Tibial artery (tissue), 4 donors: ENCODE data around the gene P2RY2.
"Not testable (repeated sequence)": the region's sequence is repeated elsewhere in the genome, so short reads cannot be mapped to it uniquely, and the experiment has no call there.

Experiments used
- DNase-seq, 2 donors: peaks; one replicate each; pipeline ENCODE4 v3.0.0-alpha.2; 2019
- H3K27ac ChIP-seq, 2 donors: fragments of 200-600 bp; sonication (generic) in 1 of 2; 1 replicate in 1 of 2; 2 replicates in 1 of 2; pipeline ENCODE4 v1.5.1; 2018 to 2019; ENCODE audit warnings: mild to moderate bottlenecking in 1 of 2
- H3K27me3 ChIP-seq, 2 donors: fragments of 200-600 bp; sonication (generic) in 1 of 2; one replicate each; pipeline versions ENCODE4 v1.5.1 to v1.6.0; 2016 to 2019
- H3K36me3 ChIP-seq, 3 donors: fragments of 200-600 bp; sonication (generic) in 2 of 3; one replicate each; pipeline ENCODE4 v1.5.1; 2016 to 2019; ENCODE audit warnings: mild to moderate bottlenecking in 2 of 3
- H3K4me1 ChIP-seq, 4 donors: fragments of 200-600 bp; sonication (generic) in 2 of 4; 1 replicate in 3 of 4; 2 replicates in 1 of 4; pipeline ENCODE4 v1.5.1; 2016 to 2019
- H3K4me3 ChIP-seq, 2 donors: fragments of 200-600 bp; sonication (generic) in 1 of 2; 1 replicate in 1 of 2; 2 replicates in 1 of 2; pipeline ENCODE4 v1.5.1; 2018 to 2019; ENCODE audit warnings: mild to moderate bottlenecking in 2 of 2
- H3K9me3 ChIP-seq, 3 donors: fragments of 200-600 bp; sonication (generic) in 1 of 3; one replicate each; pipeline ENCODE4 v1.5.1; 2016 to 2019
- CTCF ChIP-seq, 2 experiments: fragments of 200-600 bp in 1 of 2; fragments of 450-650 bp in 1 of 2; IDR thresholded peaks; one replicate each; pipeline ENCODE4 v1.5.1; 2017 to 2019; ENCODE audit warnings: antibody characterized with exemption in 2 of 2, mild to moderate bottlenecking in 1 of 2, moderate library complexity in 1 of 2
- intact Hi-C: fragments of 100-400 bp; cut with DNase I; formaldehyde crosslinking; loops from one replicate; pipeline ENCODE4 v1.15.0; 2023; ENCODE audit warnings: low total_unique reads

Gene P2RY2

GRCh38 chr11:73271936-73272679 is 54.0 kb downstream of the P2RY2 start, which contains the start of gene P2RY6:
Gene P2RY6, plus strand, starts transcription at chr11:73272338. Its CDS starts 24,181 bp downstream, at chr11:73296519.
- intact Hi-C loops: no loop called here
- peak; percentile 42 to 67 for DNase-seq
- no peak within 1 kb of the TSS for H3K4me3 ChIP-seq
- H3K9me3 ChIP-seq: no peaks in the 10 kb centered on the region
- H3K27me3 ChIP-seq: no peaks in the 10 kb centered on the region
- no peak for TF ChIP-seq CTCF (IDR thresholded peaks at IDR 0.05)
- no peak within 1 kb of the TSS for H3K27ac ChIP-seq
- no peaks in the 10 kb centered on the region for H3K36me3 ChIP-seq
- peaks cover 0 to 6% (median 5%) of the 10 kb centered on the region in 4 donors for H3K4me1 ChIP-seq

- intact Hi-C loops: no loop called here
- Histone ChIP-seq H3K27ac (no peak overlapping the region), H3K4me1 (peaks cover 0 to under 1% (median under 1%) of the 10 kb centered on the region in 4 donors), H3K36me3 (no peaks in the 10 kb centered on the region), H3K4me3 (no peak overlapping the region), H3K27me3 (no peaks in the 10 kb centered on the region), H3K9me3 (no peaks in the 10 kb centered on the region)
- TF ChIP-seq CTCF (IDR thresholded peaks at IDR 0.05): no peak
- DNase-seq: no peak
Measured at GRCh38 chr11:73272680-73273038, 54.6 kb downstream of the P2RY2 start.

GRCh38 chr11:73273222-73273895 is 55.3 kb downstream of the P2RY2 start:
- TF ChIP-seq CTCF (IDR thresholded peaks at IDR 0.05): no peak
- no peak overlapping the region for H3K27ac ChIP-seq
- no peaks in the 10 kb centered on the region for H3K36me3 ChIP-seq
- intact Hi-C loops: no loop called here
- H3K9me3 ChIP-seq: no peaks in the 10 kb centered on the region
- no peaks in the 10 kb centered on the region for H3K27me3 ChIP-seq
- H3K4me3 ChIP-seq: no peak overlapping the region
- DNase-seq: peak in 1 of 2 donors; percentile 49
- no peaks in the 10 kb centered on the region for H3K4me1 ChIP-seq

DNA sequence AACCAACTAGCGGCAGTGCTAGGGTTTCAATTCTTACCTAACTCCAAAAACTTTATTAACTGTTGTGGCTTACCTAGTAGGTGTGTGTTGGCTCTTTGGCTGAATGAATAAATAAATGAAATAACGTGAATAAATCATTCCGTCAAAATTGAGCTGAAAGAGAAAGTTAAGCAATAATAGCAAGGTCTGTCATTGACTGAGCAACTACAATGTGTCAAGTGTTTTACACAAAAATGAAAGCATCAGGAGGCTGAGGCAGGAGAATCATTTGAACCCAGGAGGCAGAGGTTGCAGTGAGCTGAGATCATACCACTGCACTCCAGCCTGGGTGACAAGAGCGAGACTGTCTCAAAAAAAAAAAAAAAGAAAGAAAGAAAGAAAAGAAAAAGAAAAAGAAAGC is 56.1 kb downstream of the P2RY2 start:
- H3K27me3 ChIP-seq, H3K36me3 ChIP-seq, H3K4me3 ChIP-seq, intact Hi-C loops, H3K27ac ChIP-seq, DNase-seq, H3K4me1 ChIP-seq, H3K9me3 ChIP-seq: not testable (repeated sequence)

DNA sequence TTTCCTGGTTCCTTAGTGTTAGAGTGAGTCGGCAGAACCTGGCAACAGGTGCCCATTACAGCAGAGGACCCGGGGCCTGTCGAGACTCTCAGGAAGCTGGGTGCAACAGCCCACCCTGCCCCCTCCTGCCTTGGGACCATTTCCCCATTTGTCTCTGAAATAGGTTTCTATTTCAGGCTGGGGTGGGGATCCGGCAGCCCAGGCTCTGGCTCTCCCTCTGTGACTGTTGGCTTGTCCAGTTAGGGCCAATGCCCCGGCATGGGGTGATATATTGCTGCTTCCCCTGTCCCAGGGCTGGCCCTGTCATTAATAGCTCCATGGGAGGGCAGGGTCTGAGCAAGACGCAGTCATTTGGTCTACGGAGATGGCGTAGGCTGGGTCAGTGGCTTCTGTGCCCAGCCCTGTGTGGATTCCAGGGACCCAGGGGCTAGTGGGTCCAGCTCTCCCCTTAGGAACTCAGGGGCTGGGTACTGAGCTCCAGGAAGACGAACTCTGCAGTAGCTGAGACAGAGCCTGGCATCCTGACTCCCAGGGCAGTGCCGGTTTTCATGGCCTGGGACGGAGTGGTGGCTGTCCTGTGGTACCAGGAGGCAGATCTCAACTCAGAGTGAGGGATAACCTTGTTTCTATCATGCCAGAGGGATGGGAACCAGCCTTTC is 56.8 kb downstream of the P2RY2 start:
- Histone ChIP-seq H3K27me3 (no peaks in the 10 kb centered on the region), H3K9me3 (no peaks in the 10 kb centered on the region), H3K4me3 (no peak overlapping the region), H3K4me1 (no peaks in the 10 kb centered on the region), H3K36me3 (no peaks in the 10 kb centered on the region), H3K27ac (no peak overlapping the region)
- peak in 1 of 2 donors; percentile 67 for DNase-seq
- intact Hi-C loops: no loop called here
- no peak for TF ChIP-seq CTCF (IDR thresholded peaks at IDR 0.05)

GRCh38 chr11:73275381-73275750 is 57.3 kb downstream of the P2RY2 start:
- intact Hi-C loops: no loop called here
- H3K27ac ChIP-seq: no peak overlapping the region
- H3K4me1 ChIP-seq: no peaks in the 10 kb centered on the region
- no peak overlapping the region for H3K4me3 ChIP-seq
- H3K9me3 ChIP-seq: no peaks in the 10 kb centered on the region
- no peak for DNase-seq
- TF ChIP-seq CTCF (IDR thresholded peaks at IDR 0.05): no peak
- no peaks in the 10 kb centered on the region for H3K36me3 ChIP-seq
- H3K27me3 ChIP-seq: no peaks in the 10 kb centered on the region
